BJ (cell line): ENCODE measurements around the gene CGREF1. TPM values are rescaled to one million over a fixed set of nuclear protein-coding genes. Genes with fewer than 3 reads are reported as not detected.
A peak's percentile ranks its signal among the peaks of the same experiment; 100 is the strongest.

Source experiments
- CTCF ChIA-PET: fragments of 350-600 bp; formaldehyde crosslinking; extraction: SDS; loops from one replicate; lab custom pipeline; 2021; ENCODE audit warnings: antibody characterized with exemption, inconsistent platforms; lab: Yijun Ruan, JAX
- POLR2A ChIA-PET: fragments of 300-600 bp; sonication (Branson Sonifier 250); formaldehyde crosslinking; extraction: SDS; loops from one replicate; lab custom pipeline; 2021; ENCODE audit warnings: antibody characterized with exemption; lab: Charles Lee
- DNase-seq: peaks from one replicate; pipeline ENCODE4 v3.0.0-alpha.2; 2011; ENCODE audit warnings: low read depth
- H3K27me3 ChIP-seq: 2 replicates; pipeline ENCODE4 v1.6.0; 2011; ENCODE audit warnings: low read length; ENCODE audit not compliant: control insufficient read depth, insufficient read depth
- H3K36me3 ChIP-seq: 2 replicates; pipeline ENCODE4 v1.5.1; 2011; ENCODE audit warnings: low read length; ENCODE audit not compliant: control insufficient read depth, insufficient read depth
- H3K4me3 ChIP-seq: 2 replicates; pipeline ENCODE4 v1.5.1; 2011; ENCODE audit warnings: low read depth, mild to moderate bottlenecking, control low read depth, low read length
- polyA plus RNA-seq: library from polyadenylated mRNA; depleted of rRNA; stranded (reverse); fragments of >200 nt; gene quantifications from 2 replicates; pipeline ENCODE4 v1.2.3, GENCODE V29; 2011
- TF ChIP-seq, protein P1 (sequence below): IDR thresholded peaks from 2 replicates; pipeline ENCODE4 v1.5.1; 2011; ENCODE audit warnings: low read depth, mild to moderate bottlenecking, control low read depth, inconsistent platforms, low read length, moderate library complexity; ENCODE audit not compliant: insufficient read depth

CGREF1 gene
- polyA plus RNA-seq, 1 experiment, result 6.9 TPM

DNA sequence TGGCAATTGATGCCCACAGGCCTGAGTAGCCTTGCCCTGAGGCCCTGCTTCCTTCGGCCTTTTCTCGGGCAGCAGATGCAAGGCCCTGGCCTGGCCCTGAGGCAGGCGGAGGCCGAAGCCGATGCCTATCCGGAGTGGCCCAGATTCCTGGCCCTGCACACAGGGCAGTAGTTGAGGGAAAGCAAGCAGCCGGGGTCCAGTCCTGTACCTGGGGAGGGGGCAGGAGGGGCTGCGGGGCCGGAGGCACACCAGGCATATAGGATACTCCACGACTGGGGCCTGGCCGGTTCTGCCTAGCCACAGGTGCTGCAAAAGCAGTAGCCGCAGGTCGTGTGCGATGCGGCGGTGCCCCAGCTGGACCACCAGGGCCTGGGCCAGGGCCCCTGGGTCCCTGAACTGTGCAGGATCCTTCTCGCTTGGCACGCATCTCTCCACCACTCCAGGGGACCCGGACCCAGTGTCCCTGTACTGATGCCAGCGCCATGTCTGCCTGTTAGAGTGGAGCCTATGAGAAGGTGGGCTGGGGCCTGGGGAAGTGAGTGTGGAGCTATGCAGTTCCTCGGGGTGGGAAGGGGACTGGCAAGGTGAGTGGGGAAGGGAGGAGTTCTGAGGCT is 18.5 kb upstream of the CGREF1 start:
- peaks cover 7% of the 10 kb centered on the region for H3K27me3 ChIP-seq
- H3K4me3 ChIP-seq, result no peak overlapping the region
- POLR2A ChIA-PET, result no interaction called here
- no peak for DNase-seq
- CTCF ChIA-PET, result interaction anchor here (1.8 kb wide), 1 partner anchor 54 kb away, joined by 5 read pairs; no protein-coding TSS in a partner anchor
- peaks cover under 1% of the 10 kb centered on the region for H3K36me3 ChIP-seq
- TF ChIP-seq, protein P1, sequence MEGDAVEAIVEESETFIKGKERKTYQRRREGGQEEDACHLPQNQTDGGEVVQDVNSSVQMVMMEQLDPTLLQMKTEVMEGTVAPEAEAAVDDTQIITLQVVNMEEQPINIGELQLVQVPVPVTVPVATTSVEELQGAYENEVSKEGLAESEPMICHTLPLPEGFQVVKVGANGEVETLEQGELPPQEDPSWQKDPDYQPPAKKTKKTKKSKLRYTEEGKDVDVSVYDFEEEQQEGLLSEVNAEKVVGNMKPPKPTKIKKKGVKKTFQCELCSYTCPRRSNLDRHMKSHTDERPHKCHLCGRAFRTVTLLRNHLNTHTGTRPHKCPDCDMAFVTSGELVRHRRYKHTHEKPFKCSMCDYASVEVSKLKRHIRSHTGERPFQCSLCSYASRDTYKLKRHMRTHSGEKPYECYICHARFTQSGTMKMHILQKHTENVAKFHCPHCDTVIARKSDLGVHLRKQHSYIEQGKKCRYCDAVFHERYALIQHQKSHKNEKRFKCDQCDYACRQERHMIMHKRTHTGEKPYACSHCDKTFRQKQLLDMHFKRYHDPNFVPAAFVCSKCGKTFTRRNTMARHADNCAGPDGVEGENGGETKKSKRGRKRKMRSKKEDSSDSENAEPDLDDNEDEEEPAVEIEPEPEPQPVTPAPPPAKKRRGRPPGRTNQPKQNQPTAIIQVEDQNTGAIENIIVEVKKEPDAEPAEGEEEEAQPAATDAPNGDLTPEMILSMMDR, result no peak

DNA sequence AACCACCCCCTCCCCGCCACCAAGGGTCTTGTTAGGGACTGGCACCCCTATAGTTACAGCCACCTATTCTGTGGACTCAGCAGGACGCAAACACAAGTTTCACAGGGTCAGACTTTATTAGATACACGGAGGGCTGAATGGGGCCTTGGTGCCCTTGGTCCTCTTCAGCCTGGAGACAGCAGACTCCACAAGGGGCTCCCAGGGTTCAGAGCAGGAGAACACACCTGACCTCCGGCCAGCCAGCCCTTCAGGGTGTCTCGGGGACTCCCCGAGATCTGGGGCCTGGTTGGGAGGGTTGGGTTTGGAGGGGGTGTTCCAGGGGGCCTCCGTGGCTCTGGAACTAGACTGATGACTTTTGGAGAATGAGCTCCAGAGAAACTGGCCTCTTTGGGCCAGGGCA is 17.8 kb upstream of the CGREF1 start:
- CTCF ChIA-PET, result no interaction called here
- no peak for DNase-seq
- Histone ChIP-seq H3K27me3 (peaks cover 4% of the 10 kb centered on the region; the same call in 1 of the 2 replicates), H3K4me3 (no peak overlapping the region), H3K36me3 (peaks cover 5% of the 10 kb centered on the region)
- POLR2A ChIA-PET, result no interaction called here
- TF ChIP-seq, protein P1, result no peak

DNA sequence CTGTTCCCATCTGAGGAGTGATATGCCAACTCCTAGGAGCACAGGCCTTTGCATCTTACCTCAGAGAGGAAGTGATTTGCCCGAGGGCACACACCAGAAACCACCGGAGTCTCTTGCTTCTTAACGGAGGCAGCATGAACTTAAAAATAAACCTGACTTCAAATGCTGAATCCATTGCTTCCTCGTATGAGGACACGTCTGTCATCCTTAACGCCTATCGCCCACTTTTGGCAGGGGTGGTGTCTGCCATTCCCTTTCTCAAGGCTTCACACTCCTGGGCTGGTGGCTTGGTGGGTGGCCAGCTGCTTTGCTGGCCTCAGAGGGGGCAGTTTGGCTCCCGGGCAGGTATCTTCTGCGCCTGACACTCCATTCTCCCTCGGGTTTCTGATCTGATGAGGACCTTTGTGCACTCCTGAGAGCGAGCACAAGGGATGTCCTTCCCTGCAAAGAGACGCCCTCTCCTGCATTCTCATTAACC is 16.6 kb upstream of the CGREF1 start:
- ChIA-PET POLR2A (no interaction called here), CTCF (no interaction called here)
- H3K27me3 ChIP-seq, result peaks cover 4% of the 10 kb centered on the region; the same call in 1 of the 2 replicates
- peaks cover 14% of the 10 kb centered on the region for H3K36me3 ChIP-seq
- DNase-seq, result no peak
- H3K4me3 ChIP-seq, result no peak overlapping the region
- TF ChIP-seq, protein P1, result no peak

DNA sequence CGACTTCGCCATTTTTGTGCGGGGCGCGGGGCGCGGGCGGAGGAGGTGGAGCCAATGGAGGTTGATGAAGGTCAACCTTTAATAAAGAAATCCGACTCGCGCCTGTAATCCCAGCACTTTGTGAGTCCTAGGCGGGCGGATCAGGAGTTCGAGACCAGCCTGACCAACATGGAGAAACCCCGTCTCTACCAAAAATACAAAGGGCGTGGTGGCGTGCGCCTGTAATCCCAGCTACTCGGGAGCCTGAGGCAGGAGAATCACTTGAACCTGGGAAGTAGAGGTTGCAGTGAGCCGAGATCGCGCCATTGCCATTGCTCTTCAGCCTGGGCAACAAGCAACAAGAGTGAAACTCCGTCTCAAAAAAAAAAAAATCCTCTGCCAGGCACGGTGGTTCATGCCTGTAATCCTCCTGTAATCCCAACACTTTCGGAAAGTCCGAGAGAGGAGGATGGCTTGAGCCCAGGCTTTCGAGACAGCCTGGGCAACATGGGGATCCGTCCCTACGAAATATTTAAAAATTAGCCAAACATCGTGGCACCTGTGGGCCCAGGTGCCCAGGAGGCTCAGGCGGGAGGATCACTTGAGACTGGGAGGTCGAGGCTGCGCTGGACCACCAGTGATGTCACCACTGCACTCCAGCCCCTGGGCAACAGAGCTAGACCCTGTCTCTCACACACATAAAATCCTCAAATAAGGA is 16.0 kb upstream of the CGREF1 start:
- ChIA-PET CTCF (interaction anchor here (0.7 to 2.1 kb wide), 5 partner anchors 20 to 168 kb away, joined by 3 to 5 read pairs (median 5); no protein-coding TSS in a partner anchor), POLR2A (interaction anchor here (0.6 kb wide), 1 partner anchor 77 kb away, joined by 3 read pairs; the partner anchor contains the start of genes ATRAID and SLC5A6)
- DNase-seq, result no peak
- H3K4me3 ChIP-seq, result peak overlapping the region; percentile 18; the same call in 1 of the 2 replicates
- TF ChIP-seq, protein P1, result no peak
- peaks cover 16% of the 10 kb centered on the region for H3K36me3 ChIP-seq
- H3K27me3 ChIP-seq, result peaks cover 4% of the 10 kb centered on the region; the same call in 1 of the 2 replicates
